ENCODE data around the gene HS3ST3B1. TPM values are rescaled to one million over a fixed set of nuclear protein-coding genes. Genes with fewer than 3 reads are reported as not detected.

HS3ST3B1 gene
- total RNA-seq, 2 experiments from 2014 or later: 23.2 to 26.0 TPM

DNA sequence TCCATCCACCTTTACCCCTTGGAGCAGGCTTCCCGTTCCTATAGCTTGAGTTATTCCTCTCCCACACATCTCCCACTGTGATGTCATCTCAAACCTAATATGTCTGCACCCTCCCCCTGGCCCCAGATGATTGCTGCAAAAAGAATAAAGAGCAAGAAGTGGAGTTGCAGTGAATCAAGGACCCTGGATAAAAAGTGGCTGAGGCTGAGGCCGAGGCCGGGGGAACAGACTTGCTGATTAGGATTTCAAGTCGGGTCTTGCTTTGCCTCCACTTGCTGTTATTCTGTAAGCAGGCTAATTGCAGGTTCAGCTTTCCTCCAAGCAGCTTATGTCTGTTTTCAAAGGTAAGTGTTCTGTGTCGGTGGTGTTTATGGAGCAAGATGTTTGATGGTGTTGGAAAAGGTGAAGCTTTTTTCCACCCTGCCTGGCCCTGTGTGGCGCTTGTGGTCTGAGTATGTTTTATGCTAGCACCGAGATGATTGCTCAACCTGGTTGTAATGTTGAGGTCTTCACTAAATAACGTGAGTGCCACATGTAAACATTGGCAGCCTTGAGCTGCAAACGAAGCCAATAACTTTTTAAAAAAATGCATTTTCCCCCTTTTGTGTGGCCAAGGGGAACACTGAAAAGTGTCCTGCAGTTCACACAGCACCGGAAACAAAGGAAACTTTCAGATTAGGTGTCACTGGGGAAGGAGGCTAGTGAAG lies 15.4 kb downstream of the HS3ST3B1 start:
- no peak overlapping the region for H3K4me3 Mint-ChIP-seq
- CTCF ChIA-PET: interaction anchor here (0.9 to 1.3 kb wide), 2 partner anchors 14 to 276 kb away, joined by 3 to 4 read pairs; no protein-coding TSS in a partner anchor
- no peaks in the 10 kb centered on the region for H3K27me3 Mint-ChIP-seq (ENCODE audit: low read depth)
- H3K4me1 Mint-ChIP-seq (ENCODE audit: low read depth): peaks cover 74% of the 10 kb centered on the region
- intact Hi-C loops (cut with micrococcal nuclease): no loop called here
- no peak for DNase-seq
- H3K27ac Mint-ChIP-seq: no peak overlapping the region
- H3K36me3 Mint-ChIP-seq (ENCODE audit: low read depth): peaks cover 34% of the 10 kb centered on the region
- H3K9me3 Mint-ChIP-seq: no peaks in the 10 kb centered on the region

DNA sequence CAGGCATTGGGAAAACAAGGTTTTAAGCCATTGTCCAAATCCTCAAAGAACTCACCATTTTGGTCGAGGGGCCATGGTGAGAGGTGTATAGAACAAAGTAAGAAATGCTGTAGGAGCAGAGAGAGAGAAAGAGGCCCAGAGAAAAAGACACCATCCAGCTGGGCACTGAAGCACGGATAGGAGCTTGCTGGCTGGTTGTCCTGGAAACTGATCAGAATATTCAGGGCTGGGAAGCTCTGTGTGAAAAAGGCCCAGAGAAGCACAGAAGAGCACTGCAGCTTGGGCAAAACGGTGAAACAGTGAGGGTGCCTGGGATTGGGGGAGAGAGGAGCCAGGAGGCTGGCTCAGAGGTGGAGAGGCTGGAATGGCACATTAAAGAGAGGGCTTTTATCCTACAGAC lies 16.5 kb downstream of the HS3ST3B1 start:
- Mint-ChIP-seq H3K9me3 (no peaks in the 10 kb centered on the region), H3K27me3 (ENCODE audit: low read depth) (no peaks in the 10 kb centered on the region), H3K27ac (no peak overlapping the region), H3K36me3 (ENCODE audit: low read depth) (peaks cover 25% of the 10 kb centered on the region), H3K4me3 (no peak overlapping the region), H3K4me1 (ENCODE audit: low read depth) (peaks cover 73% of the 10 kb centered on the region)
- intact Hi-C loops (cut with micrococcal nuclease): no loop called here
- DNase-seq: no peak
- CTCF ChIA-PET: interaction anchor here (1.0 to 1.3 kb wide), 2 partner anchors 15 to 20 kb away, joined by 4 to 5 read pairs; no protein-coding TSS in a partner anchor

DNA sequence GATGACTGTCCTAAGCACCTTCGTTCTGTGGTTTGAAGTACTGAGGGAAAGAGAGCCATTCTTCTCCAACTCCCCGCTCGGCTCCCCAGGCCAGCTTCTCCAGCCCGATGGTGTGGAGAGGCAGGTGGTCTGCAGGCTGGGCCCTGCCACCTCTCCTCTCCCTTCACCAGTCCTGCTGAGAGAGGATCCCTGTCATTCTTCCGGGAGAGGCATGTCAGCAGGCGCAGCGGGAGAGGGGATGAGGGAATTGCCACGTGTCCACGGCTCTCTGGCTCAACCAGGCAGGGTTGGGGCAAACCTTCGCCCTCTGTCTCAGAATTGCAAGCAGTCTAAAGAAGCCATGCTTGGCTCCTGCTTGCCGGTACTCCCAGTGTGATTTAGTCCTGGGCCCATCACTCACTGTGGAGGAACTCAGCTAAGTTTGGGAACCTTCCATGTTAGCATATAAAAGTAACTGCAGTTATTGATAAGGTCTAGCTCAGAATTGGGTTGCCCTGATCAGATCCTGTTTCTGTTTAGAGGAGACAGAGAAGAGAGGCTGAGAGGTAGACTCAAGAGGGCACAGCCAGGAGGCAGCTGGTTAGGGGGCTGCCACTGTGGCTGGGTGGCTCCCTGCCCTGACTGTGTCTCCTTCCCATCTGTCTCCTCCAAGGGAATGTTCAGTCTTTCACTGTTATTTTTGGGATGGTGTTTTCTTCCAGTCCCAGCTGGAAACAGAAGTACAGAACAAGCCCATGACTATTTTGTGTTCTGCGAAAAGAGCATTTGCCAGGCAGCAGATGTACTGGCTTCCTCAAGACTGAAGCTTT lies 17.4 kb downstream of the HS3ST3B1 start:
- intact Hi-C loops (cut with micrococcal nuclease): loop anchor here (1.0 kb wide), 1 partner anchor 9 kb away; no protein-coding TSS in a partner anchor

DNA sequence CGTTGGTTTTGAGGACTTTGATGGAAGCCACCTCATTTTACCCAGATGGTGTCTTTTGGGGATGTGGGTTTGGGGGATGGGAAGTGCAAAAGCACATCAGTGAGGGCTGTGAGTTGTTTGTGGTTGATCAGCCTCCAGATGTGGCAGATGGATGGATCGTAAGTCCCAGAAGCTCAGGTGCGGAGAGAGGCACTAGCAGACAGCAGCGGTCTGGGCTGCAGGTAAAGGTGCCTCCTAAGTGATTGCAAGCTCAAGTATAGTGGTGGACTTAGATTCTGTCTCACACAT lies 18.0 kb downstream of the HS3ST3B1 start:
- no peaks in the 10 kb centered on the region for H3K9me3 Mint-ChIP-seq
- CTCF ChIA-PET: interaction anchor here (1.1 to 1.3 kb wide), 2 partner anchors 10 to 16 kb away, joined by 3 to 5 read pairs; no protein-coding TSS in a partner anchor
- H3K27ac Mint-ChIP-seq: no peak overlapping the region
- no peaks in the 10 kb centered on the region for H3K27me3 Mint-ChIP-seq (ENCODE audit: low read depth)
- intact Hi-C loops (cut with micrococcal nuclease): loop anchor here (1.0 kb wide), 1 partner anchor 10 kb away; no protein-coding TSS in a partner anchor
- peaks cover 16% of the 10 kb centered on the region for H3K36me3 Mint-ChIP-seq (ENCODE audit: low read depth)
- DNase-seq: peak; percentile 61
- H3K4me1 Mint-ChIP-seq (ENCODE audit: low read depth): peaks cover 82% of the 10 kb centered on the region
- H3K4me3 Mint-ChIP-seq: peak overlapping the region; percentile 6

More for the DNA sequence above, 17.4 kb downstream of the HS3ST3B1 start:
- no peak for DNase-seq
- Mint-ChIP-seq H3K27me3 (ENCODE audit: low read depth) (no peaks in the 10 kb centered on the region), H3K4me1 (ENCODE audit: low read depth) (peaks cover 79% of the 10 kb centered on the region), H3K9me3 (no peaks in the 10 kb centered on the region), H3K27ac (no peak overlapping the region), H3K36me3 (ENCODE audit: low read depth) (peaks cover 19% of the 10 kb centered on the region), H3K4me3 (peak overlapping the region; percentile 6)
- CTCF ChIA-PET: interaction anchor here (1.1 to 1.3 kb wide), 2 partner anchors 9 to 15 kb away, joined by 3 to 5 read pairs; no protein-coding TSS in a partner anchor

DNA sequence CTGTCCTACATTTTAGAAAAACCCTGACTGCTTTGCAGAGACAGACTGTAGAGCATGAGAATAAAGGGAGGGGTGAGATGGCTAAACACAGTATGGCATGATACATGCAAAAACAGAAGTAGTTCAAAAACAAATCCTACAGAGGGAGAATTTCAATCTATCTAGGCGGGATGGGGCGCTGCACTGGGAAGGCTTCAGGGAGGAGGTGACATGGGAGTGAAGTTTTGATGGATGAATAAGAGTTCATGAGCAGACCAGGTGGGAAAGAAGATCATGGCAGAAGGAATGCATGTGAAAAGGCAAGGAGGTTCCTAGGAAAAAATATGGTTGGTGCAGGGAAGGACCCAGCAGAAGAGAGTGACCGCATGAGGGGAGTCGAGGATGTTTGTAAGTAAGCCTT lies 19.2 kb downstream of the HS3ST3B1 start:
- Mint-ChIP-seq H3K4me1 (ENCODE audit: low read depth) (peaks cover 80% of the 10 kb centered on the region), H3K4me3 (no peak overlapping the region), H3K9me3 (no peaks in the 10 kb centered on the region), H3K27me3 (ENCODE audit: low read depth) (no peaks in the 10 kb centered on the region), H3K27ac (no peak overlapping the region), H3K36me3 (ENCODE audit: low read depth) (peaks cover 11% of the 10 kb centered on the region)
- CTCF ChIA-PET: interaction anchor here (1.4 kb wide), 1 partner anchor 10 kb away, joined by 3 read pairs; no protein-coding TSS in a partner anchor
- intact Hi-C loops (cut with micrococcal nuclease): no loop called here
- DNase-seq: no peak

DNA sequence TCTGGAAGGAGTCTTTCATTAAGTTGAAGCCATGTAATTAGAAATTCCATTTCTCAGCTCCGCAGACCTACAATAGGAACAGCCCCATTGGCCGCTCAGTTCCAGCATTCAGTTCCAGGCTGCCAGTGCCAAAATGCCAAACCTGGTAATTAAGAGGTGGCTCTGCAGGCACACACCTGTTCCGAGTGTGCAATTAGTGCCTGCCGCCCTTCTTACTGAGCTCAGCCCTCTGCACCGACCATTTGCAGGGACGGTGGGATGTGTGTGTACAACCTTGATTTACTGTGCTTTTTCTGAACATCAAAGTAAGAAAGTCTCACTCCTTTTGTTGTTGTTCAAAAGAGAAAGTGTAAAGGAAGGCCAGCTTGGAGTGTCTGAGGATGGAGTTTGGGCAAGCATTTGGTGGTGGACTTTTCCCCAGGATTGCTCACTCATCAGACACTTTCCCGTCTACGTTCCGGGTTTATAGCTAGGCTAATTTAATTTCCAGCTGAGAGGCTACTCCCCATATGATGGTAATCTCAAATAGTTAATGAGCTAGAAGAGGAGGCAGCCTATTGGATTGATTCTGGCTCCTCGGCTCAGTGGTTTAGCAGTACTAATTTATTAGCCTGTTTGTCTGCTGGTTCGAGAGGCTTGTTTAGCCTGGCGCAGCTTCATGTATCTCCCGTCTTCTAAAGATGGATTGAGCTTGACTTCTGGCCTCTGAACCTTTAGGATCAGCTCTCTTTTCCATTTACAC lies 20.0 kb downstream of the HS3ST3B1 start:
- Mint-ChIP-seq H3K27ac (no peak overlapping the region), H3K27me3 (ENCODE audit: low read depth) (no peaks in the 10 kb centered on the region), H3K36me3 (ENCODE audit: low read depth) (peaks cover 12% of the 10 kb centered on the region), H3K4me1 (ENCODE audit: low read depth) (peaks cover 83% of the 10 kb centered on the region), H3K4me3 (no peak overlapping the region), H3K9me3 (no peaks in the 10 kb centered on the region)
- intact Hi-C loops (cut with micrococcal nuclease): loop anchor here (1.0 kb wide), 1 partner anchor 16 kb away; no protein-coding TSS in a partner anchor
- DNase-seq: no peak
- CTCF ChIA-PET: interaction anchor here (0.6 to 2.0 kb wide), 5 partner anchors 10 to 240 kb away, joined by 3 to 5 read pairs (median 3); no protein-coding TSS in a partner anchor

DNA sequence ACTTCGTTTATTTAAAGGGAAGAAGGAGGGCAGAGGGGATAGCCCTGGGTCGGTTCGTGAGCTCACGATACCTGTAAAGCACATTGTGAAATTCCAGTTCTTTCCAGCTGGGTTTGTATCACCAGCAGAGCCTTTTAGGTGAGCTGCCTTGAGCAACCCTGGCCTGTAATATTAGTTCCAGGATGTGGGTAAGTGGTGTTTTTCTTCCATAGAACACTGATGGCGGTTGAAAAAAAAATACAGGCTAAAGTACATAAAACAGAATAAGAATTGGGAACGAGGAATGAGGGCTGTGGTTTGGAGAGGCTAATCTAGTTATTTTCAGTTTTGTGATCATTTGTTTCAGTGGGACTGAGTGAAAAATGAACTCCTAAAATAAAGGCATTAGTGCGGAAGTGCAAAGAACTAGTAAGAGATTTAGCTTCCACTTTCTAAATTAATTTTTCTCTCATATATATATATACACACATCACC lies 20.6 kb downstream of the HS3ST3B1 start:
- Mint-ChIP-seq H3K9me3 (no peaks in the 10 kb centered on the region), H3K27ac (peak overlapping the region; percentile 73), H3K36me3 (ENCODE audit: low read depth) (peaks cover 11% of the 10 kb centered on the region), H3K4me3 (no peak overlapping the region), H3K4me1 (ENCODE audit: low read depth) (peaks cover 82% of the 10 kb centered on the region), H3K27me3 (ENCODE audit: low read depth) (no peaks in the 10 kb centered on the region)
- CTCF ChIA-PET: interaction anchor here (0.6 to 2.0 kb wide), 5 partner anchors 9 to 240 kb away, joined by 3 to 5 read pairs (median 3); no protein-coding TSS in a partner anchor
- DNase-seq: no peak
- intact Hi-C loops (cut with micrococcal nuclease): loop anchor here (1.0 kb wide), 1 partner anchor 16 kb away; no protein-coding TSS in a partner anchor

DNA sequence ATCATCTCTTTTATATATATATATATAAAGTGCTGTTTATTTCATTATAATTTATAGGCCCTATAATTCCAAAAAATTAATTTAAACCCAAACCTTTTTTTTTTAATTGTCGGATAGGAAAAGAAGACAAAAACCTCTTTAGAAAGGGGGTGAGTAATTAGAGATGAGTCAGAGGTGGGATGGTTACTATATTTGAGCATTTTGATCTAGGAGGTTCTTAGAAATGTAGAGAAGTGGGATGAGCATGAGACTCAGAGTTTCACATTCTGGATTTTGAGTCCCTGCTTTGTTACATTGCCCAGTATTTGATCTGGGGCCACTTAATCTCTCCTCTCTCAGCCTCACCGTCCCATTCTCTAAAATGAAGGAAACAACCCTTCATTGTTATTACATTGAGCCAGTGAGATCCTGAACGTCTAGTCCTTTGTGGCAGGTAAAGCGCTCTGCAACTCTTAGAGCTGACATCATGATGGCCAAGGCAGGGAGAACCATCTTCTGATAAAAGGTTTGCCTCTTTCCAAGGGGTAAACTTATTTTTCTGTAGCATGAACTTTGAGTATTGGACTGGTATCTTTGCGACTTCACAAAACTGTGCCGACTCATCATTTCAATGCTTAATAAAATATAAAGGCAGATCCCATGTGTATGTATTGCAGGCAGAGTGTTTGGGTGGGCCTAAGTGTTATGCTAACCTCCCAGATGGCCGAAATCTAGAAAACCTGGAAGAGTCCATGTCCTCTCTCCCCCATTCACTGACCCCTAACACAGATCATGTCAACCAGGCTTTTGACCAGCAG lies 21.3 kb downstream of the HS3ST3B1 start:
- no peak overlapping the region for H3K4me3 Mint-ChIP-seq
- H3K4me1 Mint-ChIP-seq (ENCODE audit: low read depth): peaks cover 81% of the 10 kb centered on the region
- no peak overlapping the region for H3K27ac Mint-ChIP-seq
- CTCF ChIA-PET: interaction anchor here (2.0 kb wide), 1 partner anchor 20 kb away, joined by 5 read pairs; no protein-coding TSS in a partner anchor
- H3K36me3 Mint-ChIP-seq (ENCODE audit: low read depth): peaks cover 12% of the 10 kb centered on the region
- intact Hi-C loops (cut with micrococcal nuclease): loop anchor here (1.0 kb wide), 1 partner anchor 15 kb away; no protein-coding TSS in a partner anchor
- no peaks in the 10 kb centered on the region for H3K9me3 Mint-ChIP-seq
- no peak for DNase-seq
- H3K27me3 Mint-ChIP-seq (ENCODE audit: low read depth): no peaks in the 10 kb centered on the region

DNA sequence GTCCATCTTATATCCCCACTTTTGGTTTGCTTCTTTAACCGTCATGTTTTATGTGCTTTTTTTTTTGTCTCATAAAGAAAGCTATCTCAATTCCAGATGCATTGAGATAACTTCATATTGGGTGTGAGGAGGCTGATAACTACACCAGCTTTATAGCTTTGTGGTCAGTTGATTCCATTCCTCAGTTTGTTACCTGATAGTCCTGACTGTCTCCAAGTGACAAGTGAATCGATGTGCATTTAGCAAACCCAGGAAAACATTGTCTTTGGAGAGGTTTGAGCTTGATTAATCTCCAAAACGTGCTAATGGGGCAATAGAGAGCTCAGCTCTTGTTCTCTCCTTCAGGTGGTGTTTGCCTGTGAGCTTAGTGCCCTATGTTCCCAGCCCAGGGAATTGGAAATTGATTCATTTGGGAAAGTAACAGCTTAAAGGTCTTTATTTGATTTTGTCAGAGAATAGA lies 22.7 kb downstream of the HS3ST3B1 start:
- Mint-ChIP-seq H3K4me3 (no peak overlapping the region), H3K27me3 (ENCODE audit: low read depth) (no peaks in the 10 kb centered on the region), H3K9me3 (no peaks in the 10 kb centered on the region), H3K27ac (no peak overlapping the region), H3K4me1 (ENCODE audit: low read depth) (peaks cover 80% of the 10 kb centered on the region), H3K36me3 (ENCODE audit: low read depth) (peaks cover 10% of the 10 kb centered on the region)
- CTCF ChIA-PET: interaction anchor here (0.9 to 1.4 kb wide), 2 partner anchors 23 to 257 kb away, joined by 3 read pairs; partner anchors contain the start of gene HS3ST3B1
- intact Hi-C loops (cut with micrococcal nuclease): no loop called here
- no peak for DNase-seq

DNA sequence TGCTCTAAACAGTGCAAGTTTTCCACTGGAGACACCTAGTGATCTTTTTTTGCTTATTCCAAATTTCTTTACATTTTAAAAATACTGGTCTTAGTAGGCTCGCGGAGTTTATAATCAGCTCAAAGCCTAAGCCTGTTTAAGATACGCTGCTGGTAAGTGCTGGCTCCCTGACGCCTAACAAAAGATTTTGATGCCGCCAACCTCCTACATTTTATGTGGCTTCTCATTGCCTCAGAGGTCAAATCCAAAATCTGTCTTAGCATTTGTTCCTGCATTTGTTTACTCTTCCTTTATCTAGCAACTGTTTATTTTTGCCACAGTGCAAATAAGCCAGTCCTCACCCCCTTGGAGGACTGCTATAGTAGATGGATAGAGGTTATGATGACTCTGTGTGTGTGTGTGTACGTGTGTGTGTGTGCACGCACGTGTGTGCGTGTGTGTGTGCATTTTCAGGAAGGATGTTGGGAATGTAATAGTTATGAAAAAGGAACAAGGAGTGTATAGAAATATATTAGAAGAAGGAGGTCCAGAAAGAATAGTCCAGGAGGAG lies 24.8 kb downstream of the HS3ST3B1 start:
- peaks cover 80% of the 10 kb centered on the region for H3K4me1 Mint-ChIP-seq (ENCODE audit: low read depth)
- H3K27ac Mint-ChIP-seq: no peak overlapping the region

More for the DNA sequence above, 24.8 kb downstream of the HS3ST3B1 start:
- Mint-ChIP-seq H3K9me3 (no peaks in the 10 kb centered on the region), H3K36me3 (ENCODE audit: low read depth) (peaks cover 10% of the 10 kb centered on the region), H3K27me3 (ENCODE audit: low read depth) (no peaks in the 10 kb centered on the region), H3K4me3 (no peak overlapping the region)
- intact Hi-C loops (cut with micrococcal nuclease): no loop called here
- CTCF ChIA-PET: no interaction called here
- no peak for DNase-seq

All from activated naive CD4-positive, alpha-beta T cell treated with anti-CD3 and anti-CD28 coated beads for 36 hours (primary cell).